C4-2B (cell line): ENCODE data around the gene PCDH15.

Source experiments
- H3K27ac ChIP-seq: fragments of 450-650 bp; 2 replicates; pipeline ENCODE4 v1.5.1; 2017
- CTCF ChIP-seq: fragments of 450-650 bp; conservative IDR thresholded peaks from 2 replicates; pipeline ENCODE4 v1.5.1; 2017; ENCODE audit warnings: mild to moderate bottlenecking
- ZFX ChIP-seq: fragments of 450-650 bp; IDR thresholded peaks from 2 replicates; pipeline ENCODE4 v1.6.1; 2017

PCDH15 gene

GRCh38 chr10:54262726-54263125 lies 538.3 kb downstream of the PCDH15 start:
- H3K27ac ChIP-seq, result no peak overlapping the region
- no peak for TF ChIP-seq CTCF

GRCh38 chr10:54259104-54259503 lies 541.9 kb downstream of the PCDH15 start:
- no peak for TF ChIP-seq ZFX
- H3K27ac ChIP-seq, result no peak overlapping the region

- no peak overlapping the region for H3K27ac ChIP-seq
- no peak for TF ChIP-seq ZFX
- no peak for TF ChIP-seq CTCF
Observed at GRCh38 chr10:54234832-54235231, 566.2 kb downstream of the PCDH15 start.

- H3K27ac ChIP-seq, result no peak overlapping the region
- TF ChIP-seq ZFX, result no peak
Observed at GRCh38 chr10:54203401-54203800, 597.6 kb downstream of the PCDH15 start.

DNA sequence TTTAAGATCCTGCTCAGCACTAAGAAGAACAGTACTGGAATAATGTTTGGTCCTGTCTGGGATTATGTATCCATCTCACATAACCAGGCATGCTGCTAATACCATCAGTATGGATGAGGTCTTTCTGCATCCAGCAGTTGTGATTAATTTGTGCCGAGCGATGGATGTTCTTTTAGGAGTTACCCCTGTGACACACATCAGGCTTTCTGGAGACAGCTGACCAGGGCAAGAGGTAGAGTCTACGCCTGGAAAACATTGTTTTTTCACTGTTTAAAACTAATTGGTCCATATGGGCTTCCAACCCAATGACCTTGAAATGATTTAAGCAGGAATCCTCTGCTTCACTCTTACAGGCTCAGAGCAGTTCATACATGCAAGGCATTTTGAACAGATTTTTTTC lies 603.0 kb downstream of the PCDH15 start:
- TF ChIP-seq ZFX (no peak), CTCF (no peak)
- H3K27ac ChIP-seq, result no peak overlapping the region

DNA sequence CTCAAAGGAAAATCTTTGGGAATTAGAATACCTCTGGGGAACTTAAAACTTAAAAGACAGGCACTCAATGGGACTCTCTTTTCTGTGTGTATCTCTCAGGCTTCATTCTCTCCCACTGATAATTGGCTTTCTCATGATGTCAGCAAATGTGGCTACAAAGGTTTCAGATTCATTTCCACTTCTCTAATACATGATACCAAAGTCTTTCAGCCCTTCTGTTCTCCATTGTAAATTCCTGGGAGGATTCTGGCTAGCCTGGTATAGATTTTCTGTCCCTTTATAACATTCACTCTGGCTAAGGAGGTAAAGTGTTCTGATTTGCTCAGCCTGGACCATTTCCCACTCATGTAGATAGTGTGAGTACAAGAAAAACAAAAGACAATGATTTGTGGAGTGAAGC lies 606.2 kb downstream of the PCDH15 start:
- H3K27ac ChIP-seq, result no peak overlapping the region
- TF ChIP-seq ZFX (no peak), CTCF (no peak)

DNA sequence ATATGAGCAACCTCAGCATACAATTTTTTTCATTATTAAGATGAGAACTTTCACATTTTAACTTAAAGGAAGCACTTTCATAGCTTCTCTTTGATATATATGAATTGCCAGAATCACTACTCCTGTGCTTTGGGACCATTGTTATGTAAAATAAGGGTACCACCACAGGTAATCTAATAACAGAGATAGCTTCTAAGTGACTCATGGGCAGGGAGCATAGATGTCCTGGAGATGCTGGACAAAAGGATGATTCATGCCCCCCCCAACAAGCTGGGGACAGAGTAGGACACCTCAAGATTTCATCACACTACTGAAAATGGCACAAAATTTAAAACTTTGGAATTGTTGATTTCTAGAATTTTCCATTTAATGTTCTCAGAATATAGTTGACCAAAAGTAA lies 641.1 kb downstream of the PCDH15 start:
- TF ChIP-seq ZFX, result no peak
- no peak for TF ChIP-seq CTCF
- no peak overlapping the region for H3K27ac ChIP-seq

- H3K27ac ChIP-seq, result no peak overlapping the region
- TF ChIP-seq CTCF (no peak), ZFX (no peak)
Observed at GRCh38 chr10:54148508-54148907, 652.5 kb downstream of the PCDH15 start.
